ENCODE measurements around the gene VGLL1.

The VGLL1 gene

GRCh38 chrX:136574548-136574947 is 42.5 kb downstream of the VGLL1 start:
- Histone ChIP-seq H4K91ac (ENCODE audit: low read depth, low read length) (no peak overlapping the region), H3K9me3 (ENCODE audit: insufficient read depth, low read depth, low read length) (no peaks in the 10 kb centered on the region), H2AFZ (ENCODE audit: insufficient read depth, low read length, poor library complexity) (no peak overlapping the region), H3K4me2 (ENCODE audit: low read length) (no peak overlapping the region), H4K8ac (ENCODE audit: low read depth, low read length) (no peak overlapping the region), H2BK12ac (ENCODE audit: low read length) (no peak overlapping the region), H2BK120ac (ENCODE audit: insufficient read depth, low read length, poor library complexity) (no peak overlapping the region), H2AK5ac (ENCODE audit: low read length) (no peak overlapping the region), H3K23ac (ENCODE audit: low read length) (no peak overlapping the region), H3K79me1 (ENCODE audit: low read length) (no peaks in the 10 kb centered on the region), H3K36me3 (ENCODE audit: control insufficient read depth in 1 of 2, insufficient read depth in 2 of 2, low read length in 2 of 2) (no peaks in the 10 kb centered on the region), H4K12ac (ENCODE audit: low read depth, low read length) (no peak overlapping the region), H3K79me2 (ENCODE audit: control insufficient read depth, insufficient read depth, low read length, poor library complexity) (no peaks in the 10 kb centered on the region), H3K4me1 (ENCODE audit: control insufficient read depth in 1 of 2, insufficient read depth in 2 of 2, low read length in 2 of 2) (no peaks in the 10 kb centered on the region), H3K27ac (ENCODE audit: low read depth, low read length) (no peak overlapping the region), H3K14ac (ENCODE audit: low read length) (no peak overlapping the region), H3K4ac (ENCODE audit: low read depth, low read length) (no peak overlapping the region), H2BK5ac (ENCODE audit: low read depth, low read length, poor library complexity) (no peak overlapping the region), H3K9ac (ENCODE audit: low read length) (no peak overlapping the region), H3K4me3 (ENCODE audit: low read depth, low read length) (no peak overlapping the region), H3K18ac (ENCODE audit: low read length) (no peak overlapping the region), H3K27me3 (ENCODE audit: insufficient read depth, low read length) (no peaks in the 10 kb centered on the region)
- WGBS (ENCODE audit: extremely low coverage, insufficient coverage, insufficient read length): no CpG with 5 or more reads among the region's 3 CpGs
- DNase-seq: no peak

- Histone ChIP-seq H3K18ac (ENCODE audit: low read length) (no peak overlapping the region), H3K79me2 (ENCODE audit: control insufficient read depth, insufficient read depth, low read length, poor library complexity) (no peaks in the 10 kb centered on the region), H2BK120ac (ENCODE audit: insufficient read depth, low read length, poor library complexity) (no peak overlapping the region), H2AK5ac (ENCODE audit: low read length) (no peak overlapping the region), H3K4me3 (ENCODE audit: low read depth, low read length) (no peak overlapping the region), H3K23ac (ENCODE audit: low read length) (no peak overlapping the region), H4K12ac (ENCODE audit: low read depth, low read length) (no peak overlapping the region), H3K27ac (ENCODE audit: low read depth, low read length) (no peak overlapping the region), H3K79me1 (ENCODE audit: low read length) (no peaks in the 10 kb centered on the region), H3K14ac (ENCODE audit: low read length) (no peak overlapping the region), H3K36me3 (ENCODE audit: control insufficient read depth in 1 of 2, insufficient read depth in 2 of 2, low read length in 2 of 2) (no peaks in the 10 kb centered on the region), H3K4ac (ENCODE audit: low read depth, low read length) (no peak overlapping the region), H4K8ac (ENCODE audit: low read depth, low read length) (no peak overlapping the region), H3K9ac (ENCODE audit: low read length) (no peak overlapping the region), H2BK5ac (ENCODE audit: low read depth, low read length, poor library complexity) (no peak overlapping the region), H3K4me1 (ENCODE audit: control insufficient read depth in 1 of 2, insufficient read depth in 2 of 2, low read length in 2 of 2) (no peaks in the 10 kb centered on the region), H4K91ac (ENCODE audit: low read depth, low read length) (no peak overlapping the region), H2BK12ac (ENCODE audit: low read length) (no peak overlapping the region), H3K9me3 (ENCODE audit: insufficient read depth, low read depth, low read length) (no peaks in the 10 kb centered on the region), H3K27me3 (ENCODE audit: insufficient read depth, low read length) (no peaks in the 10 kb centered on the region), H3K4me2 (ENCODE audit: low read length) (no peak overlapping the region), H2AFZ (ENCODE audit: insufficient read depth, low read length, poor library complexity) (no peak overlapping the region)
- DNase-seq: peak; percentile 33 to 59
- no CpG with 5 or more reads among the region's 6 CpGs for WGBS (ENCODE audit: extremely low coverage, insufficient coverage, insufficient read length)
Observed at GRCh38 chrX:136577552-136577951, 45.5 kb downstream of the VGLL1 start.

- Histone ChIP-seq H3K27me3 (ENCODE audit: insufficient read depth, low read length) (no peaks in the 10 kb centered on the region), H3K9ac (ENCODE audit: low read length) (no peak overlapping the region), H3K9me3 (ENCODE audit: insufficient read depth, low read depth, low read length) (no peaks in the 10 kb centered on the region)
Observed at GRCh38 chrX:136580316-136580715, 48.3 kb downstream of the VGLL1 start.

GRCh38 chrX:136582624-136583023 is 50.6 kb downstream of the VGLL1 start:
- no peak overlapping the region for H4K91ac ChIP-seq (ENCODE audit: low read depth, low read length)
- no peak overlapping the region for H4K12ac ChIP-seq (ENCODE audit: low read depth, low read length)
- no peak overlapping the region for H3K14ac ChIP-seq (ENCODE audit: low read length)
- H2BK12ac ChIP-seq (ENCODE audit: low read length): no peak overlapping the region
- H3K36me3 ChIP-seq (ENCODE audit: control insufficient read depth in 1 of 2, insufficient read depth in 2 of 2, low read length in 2 of 2): no peaks in the 10 kb centered on the region
- no peak overlapping the region for H3K27ac ChIP-seq (ENCODE audit: low read depth, low read length)
- no peak overlapping the region for H2BK120ac ChIP-seq (ENCODE audit: insufficient read depth, low read length, poor library complexity)
- H2AFZ ChIP-seq (ENCODE audit: insufficient read depth, low read length, poor library complexity): no peak overlapping the region
- H3K4me1 ChIP-seq (ENCODE audit: control insufficient read depth in 1 of 2, insufficient read depth in 2 of 2, low read length in 2 of 2): no peaks in the 10 kb centered on the region
- H3K79me1 ChIP-seq (ENCODE audit: low read length): no peaks in the 10 kb centered on the region
- no peaks in the 10 kb centered on the region for H3K79me2 ChIP-seq (ENCODE audit: control insufficient read depth, insufficient read depth, low read length, poor library complexity)
- no peaks in the 10 kb centered on the region for H3K9me3 ChIP-seq (ENCODE audit: insufficient read depth, low read depth, low read length)
- H3K4ac ChIP-seq (ENCODE audit: low read depth, low read length): no peak overlapping the region
- no peak overlapping the region for H3K9ac ChIP-seq (ENCODE audit: low read length)
- no peak overlapping the region for H2AK5ac ChIP-seq (ENCODE audit: low read length)
- H2BK5ac ChIP-seq (ENCODE audit: low read depth, low read length, poor library complexity): no peak overlapping the region
- H3K23ac ChIP-seq (ENCODE audit: low read length): no peak overlapping the region
- H3K4me3 ChIP-seq (ENCODE audit: low read depth, low read length): no peak overlapping the region
- no peak overlapping the region for H3K4me2 ChIP-seq (ENCODE audit: low read length)
- H3K27me3 ChIP-seq (ENCODE audit: insufficient read depth, low read length): no peaks in the 10 kb centered on the region
- H4K8ac ChIP-seq (ENCODE audit: low read depth, low read length): no peak overlapping the region
- DNase-seq: no peak
- no CpG with 5 or more reads among the region's 3 CpGs for WGBS (ENCODE audit: extremely low coverage, insufficient coverage, insufficient read length)
- H3K18ac ChIP-seq (ENCODE audit: low read length): no peak overlapping the region

More at GRCh38 chrX:136580316-136580715, 48.3 kb downstream of the VGLL1 start:
- no peak overlapping the region for H2AK5ac ChIP-seq (ENCODE audit: low read length)
- no peak overlapping the region for H3K23ac ChIP-seq (ENCODE audit: low read length)
- H3K27ac ChIP-seq (ENCODE audit: low read depth, low read length): no peak overlapping the region
- no peak overlapping the region for H2BK12ac ChIP-seq (ENCODE audit: low read length)
- no peaks in the 10 kb centered on the region for H3K36me3 ChIP-seq (ENCODE audit: control insufficient read depth in 1 of 2, insufficient read depth in 2 of 2, low read length in 2 of 2)
- H3K79me2 ChIP-seq (ENCODE audit: control insufficient read depth, insufficient read depth, low read length, poor library complexity): no peaks in the 10 kb centered on the region
- no peak overlapping the region for H4K12ac ChIP-seq (ENCODE audit: low read depth, low read length)
- H3K4me3 ChIP-seq (ENCODE audit: low read depth, low read length): no peak overlapping the region
- H3K14ac ChIP-seq (ENCODE audit: low read length): no peak overlapping the region
- H2BK5ac ChIP-seq (ENCODE audit: low read depth, low read length, poor library complexity): no peak overlapping the region
- no peak overlapping the region for H2AFZ ChIP-seq (ENCODE audit: insufficient read depth, low read length, poor library complexity)
- no peaks in the 10 kb centered on the region for H3K79me1 ChIP-seq (ENCODE audit: low read length)
- no peaks in the 10 kb centered on the region for H3K4me1 ChIP-seq (ENCODE audit: control insufficient read depth in 1 of 2, insufficient read depth in 2 of 2, low read length in 2 of 2)
- no peak overlapping the region for H4K8ac ChIP-seq (ENCODE audit: low read depth, low read length)
- no peak overlapping the region for H3K4me2 ChIP-seq (ENCODE audit: low read length)
- no peak overlapping the region for H2BK120ac ChIP-seq (ENCODE audit: insufficient read depth, low read length, poor library complexity)
- H3K18ac ChIP-seq (ENCODE audit: low read length): no peak overlapping the region
- no peak overlapping the region for H4K91ac ChIP-seq (ENCODE audit: low read depth, low read length)
- DNase-seq: peak; percentile 61 to 79
- H3K4ac ChIP-seq (ENCODE audit: low read depth, low read length): no peak overlapping the region
